GM19043 (cell line): Measurements from ENCODE around the gene USP34.
"Not testable (repeated sequence)": the region's sequence is repeated elsewhere in the genome, so short reads cannot be mapped to it uniquely, and the experiment has no call there.

Experiments used
- ATAC-seq: cut with Tn5 transposase; IDR thresholded peaks from one replicate; pipeline ENCODE4 v1.9.1; 2021; ENCODE audit warnings: low read depth; ENCODE audit not compliant: unreplicated experiment

The USP34 gene

GRCh38 chr2:61432990-61433389, 37.9 kb downstream of the USP34 start:
- no peak for ATAC-seq

- ATAC-seq: no peak
These were observed 39.5 kb downstream of the USP34 start for GRCh38 chr2:61431345-61431744.

GRCh38 chr2:61426267-61426897, 44.5 kb downstream of the USP34 start:
- ATAC-seq: peak; percentile 70

- ATAC-seq: no peak
These were observed 45.2 kb downstream of the USP34 start for GRCh38 chr2:61425605-61426155.

GRCh38 chr2:61423714-61424113, 47.2 kb downstream of the USP34 start:
- no peak for ATAC-seq

- ATAC-seq: no peak
These were observed 49.3 kb downstream of the USP34 start for GRCh38 chr2:61421611-61422010.

GRCh38 chr2:61420991-61421544, 49.8 kb downstream of the USP34 start:
- ATAC-seq: no peak

- no peak for ATAC-seq
These were observed 51.3 kb downstream of the USP34 start for GRCh38 chr2:61419570-61419969.

- no peak for ATAC-seq
These were observed 51.8 kb downstream of the USP34 start for GRCh38 chr2:61419129-61419528.

- no peak for ATAC-seq
These were observed 53.8 kb downstream of the USP34 start for GRCh38 chr2:61416871-61417645.

GRCh38 chr2:61415265-61415664, 55.6 kb downstream of the USP34 start:
- ATAC-seq: no peak

- ATAC-seq: no peak
These were observed 56.2 kb downstream of the USP34 start for GRCh38 chr2:61414674-61415073.

GRCh38 chr2:61411109-61411508, 59.8 kb downstream of the USP34 start:
- no peak for ATAC-seq

GRCh38 chr2:61410185-61410584, 60.7 kb downstream of the USP34 start:
- no peak for ATAC-seq

- no peak for ATAC-seq
These were observed 65.1 kb downstream of the USP34 start for GRCh38 chr2:61405813-61406212.

GRCh38 chr2:61404438-61404837, 66.4 kb downstream of the USP34 start:
- ATAC-seq: no peak

- ATAC-seq: no peak
These were observed 72.5 kb downstream of the USP34 start for GRCh38 chr2:61398413-61398812.

GRCh38 chr2:61396005-61396404, 74.9 kb downstream of the USP34 start:
- no peak for ATAC-seq

GRCh38 chr2:61387588-61387987, 83.3 kb downstream of the USP34 start:
- not testable (repeated sequence) for ATAC-seq

GRCh38 chr2:61380882-61381197, 90.0 kb downstream of the USP34 start:
- ATAC-seq: not testable (repeated sequence)

GRCh38 chr2:61380056-61380881, 90.6 kb downstream of the USP34 start:
- ATAC-seq: no peak
